KMS-11 (cell line): ENCODE data around the gene SHH.

Experiments
- H2AFZ ChIP-seq: fragments of 200-600 bp; sonication (generic); 2 replicates; pipeline ENCODE4 v1.6.1; 2016; ENCODE audit warnings: antibody characterized with exemption, mixed run types, low read depth
- H3K27ac ChIP-seq: fragments of 200-600 bp; sonication (generic); 2 replicates; pipeline ENCODE4 v1.6.1; 2016; ENCODE audit warnings: mild to moderate bottlenecking, mixed run types
- H3K27me3 ChIP-seq: fragments of 200-600 bp; sonication (generic); 2 replicates; pipeline ENCODE4 v1.6.1; 2017; ENCODE audit warnings: mild to moderate bottlenecking, low read depth, mixed run types, moderate library complexity; ENCODE audit not compliant: insufficient read depth
- H3K36me3 ChIP-seq: fragments of 200-600 bp; sonication (generic); 2 replicates; pipeline ENCODE4 v1.6.1; 2017; ENCODE audit warnings: mild to moderate bottlenecking, mixed run types; ENCODE audit not compliant: insufficient read depth
- H3K4me1 ChIP-seq: fragments of 200-600 bp; sonication (generic); 2 replicates; pipeline ENCODE4 v1.6.1; 2016; ENCODE audit warnings: mild to moderate bottlenecking, low read depth, mixed run types; ENCODE audit not compliant: poor library complexity, severe bottlenecking
- H3K4me2 ChIP-seq: fragments of 200-600 bp; sonication (generic); 2 replicates; pipeline ENCODE4 v1.7.0; 2016; ENCODE audit warnings: mild to moderate bottlenecking, mixed run types
- H3K4me3 ChIP-seq: fragments of 200-600 bp; sonication (generic); IDR thresholded peaks from 2 replicates; pipeline ENCODE4 v1.6.1; 2017; ENCODE audit warnings: low read depth, low read length, mixed read lengths; ENCODE audit not compliant: insufficient read depth
- H3K79me2 ChIP-seq: fragments of 200-600 bp; sonication (generic); 2 replicates; pipeline ENCODE4 v1.6.1; 2016; ENCODE audit warnings: low read depth, mixed run types; ENCODE audit not compliant: insufficient read depth
- H3K9ac ChIP-seq: fragments of 200-600 bp; sonication (generic); 2 replicates; pipeline ENCODE4 v1.6.1; 2016; ENCODE audit warnings: mild to moderate bottlenecking, mixed run types
- H4K20me1 ChIP-seq: fragments of 200-600 bp; sonication (generic); 2 replicates; pipeline ENCODE4 v1.6.1; 2016; ENCODE audit warnings: mild to moderate bottlenecking, mixed run types; ENCODE audit not compliant: insufficient read depth
- CTCF ChIP-seq: fragments of 200-600 bp; sonication (generic); conservative IDR thresholded peaks from 2 replicates; pipeline ENCODE4 v1.6.1; 2017; ENCODE audit warnings: low read depth, mild to moderate bottlenecking, antibody characterized with exemption, low read length, moderate library complexity, mixed read lengths

Gene SHH

GRCh38 chr7:155836216-155837125, 24.2 kb upstream of the SHH start:
- Histone ChIP-seq H3K27me3 (no peaks in the 10 kb centered on the region; the same call in 1 of the 2 replicates), H3K4me2 (no peak overlapping the region), H3K27ac (no peak overlapping the region), H2AFZ (no peak overlapping the region), H3K4me3 (no peak overlapping the region), H3K9ac (no peak overlapping the region), H4K20me1 (no peaks in the 10 kb centered on the region), H3K79me2 (no peaks in the 10 kb centered on the region), H3K4me1 (no peaks in the 10 kb centered on the region), H3K36me3 (no peaks in the 10 kb centered on the region)
- no peak for TF ChIP-seq CTCF

- Histone ChIP-seq H3K4me3 (no peak overlapping the region), H4K20me1 (no peaks in the 10 kb centered on the region), H3K4me2 (no peak overlapping the region), H2AFZ (no peak overlapping the region), H3K79me2 (no peaks in the 10 kb centered on the region), H3K36me3 (no peaks in the 10 kb centered on the region), H3K4me1 (no peaks in the 10 kb centered on the region), H3K27ac (no peak overlapping the region), H3K27me3 (no peaks in the 10 kb centered on the region; the same call in 1 of the 2 replicates), H3K9ac (no peak overlapping the region)
- no peak for TF ChIP-seq CTCF
Measured at GRCh38 chr7:155835446-155836215, 23.4 kb upstream of the SHH start.

GRCh38 chr7:155834486-155835048, 22.3 kb upstream of the SHH start:
- H3K4me1 ChIP-seq, result no peaks in the 10 kb centered on the region
- no peaks in the 10 kb centered on the region for H4K20me1 ChIP-seq
- H3K79me2 ChIP-seq, result no peaks in the 10 kb centered on the region
- H3K9ac ChIP-seq, result no peak overlapping the region
- H2AFZ ChIP-seq, result no peak overlapping the region
- TF ChIP-seq CTCF, result no peak
- H3K4me3 ChIP-seq, result no peak overlapping the region
- H3K27me3 ChIP-seq, result no peaks in the 10 kb centered on the region; the same call in 1 of the 2 replicates
- no peaks in the 10 kb centered on the region for H3K36me3 ChIP-seq
- no peak overlapping the region for H3K27ac ChIP-seq
- no peak overlapping the region for H3K4me2 ChIP-seq

GRCh38 chr7:155833651-155834050, 21.4 kb upstream of the SHH start:
- H3K9ac ChIP-seq, result no peak overlapping the region
- no peaks in the 10 kb centered on the region for H4K20me1 ChIP-seq
- no peaks in the 10 kb centered on the region for H3K79me2 ChIP-seq
- no peak overlapping the region for H3K27ac ChIP-seq
- H3K4me2 ChIP-seq, result no peak overlapping the region
- no peaks in the 10 kb centered on the region for H3K4me1 ChIP-seq
- no peak for TF ChIP-seq CTCF
- no peaks in the 10 kb centered on the region for H3K36me3 ChIP-seq
- H3K4me3 ChIP-seq, result no peak overlapping the region
- no peak overlapping the region for H2AFZ ChIP-seq
- H3K27me3 ChIP-seq, result no peaks in the 10 kb centered on the region; the same call in 1 of the 2 replicates
